Natural killer cell (primary cell): ENCODE results near the gene JARID2. TPM values are rescaled to one million over a fixed set of nuclear protein-coding genes. Genes with fewer than 3 reads are reported as not detected.

Experiments
- ATAC-seq, 3 donors: fragments of 150-1000 bp in 2 of 3; fragments of 200-7000 bp in 1 of 3; cut with Tn5 transposase; 1 replicate in 1 of 3; 2 replicates in 2 of 3; pipeline ENCODE4 v1.10.0; 2021; ENCODE audit warnings: mild to moderate bottlenecking in 2 of 3, moderate library complexity in 2 of 3
- DNase-seq, 2 donors: peaks; one replicate each; pipeline versions ENCODE4 v3.0.0 to v3.0.0-alpha.2; 2013 to 2021; ENCODE audit warnings: mixed read lengths in 1 of 2
- H3K27ac ChIP-seq: one replicate; pipeline ENCODE4 v1.5.1; 2013; ENCODE audit warnings: mild to moderate bottlenecking, low read length
- H3K27me3 ChIP-seq: one replicate; pipeline ENCODE4 v1.6.1; 2013; ENCODE audit warnings: low read length; ENCODE audit not compliant: control insufficient read depth, insufficient read depth
- H3K36me3 ChIP-seq: one replicate; pipeline ENCODE4 v1.6.1; 2013; ENCODE audit warnings: low read length; ENCODE audit not compliant: control insufficient read depth, insufficient read depth
- H3K4me1 ChIP-seq: one replicate; pipeline ENCODE4 v1.6.1; 2013; ENCODE audit warnings: low read length; ENCODE audit not compliant: control insufficient read depth, insufficient read depth
- H3K4me3 ChIP-seq: one replicate; pipeline ENCODE4 v1.5.1; 2013; ENCODE audit warnings: low read length
- H3K9me3 ChIP-seq: one replicate; pipeline ENCODE4 v1.6.1; 2013; ENCODE audit warnings: low read length; ENCODE audit not compliant: control insufficient read depth, insufficient read depth
- H3K27ac Mint-ChIP-seq, 2 donors: one replicate each; pipeline ENCODE4 v1.8.0; 2022; ENCODE audit warnings: mild to moderate bottlenecking in 2 of 2, mixed read lengths in 2 of 2, moderate library complexity in 1 of 2
- H3K27me3 Mint-ChIP-seq, 2 donors: one replicate each; pipeline ENCODE4 v1.8.0; 2022; ENCODE audit warnings: low read depth in 2 of 2, mixed read lengths in 2 of 2
- H3K36me3 Mint-ChIP-seq: one replicate; pipeline ENCODE4 v1.8.0; 2022; ENCODE audit warnings: mixed read lengths
- H3K4me1 Mint-ChIP-seq, 2 donors: one replicate each; pipeline ENCODE4 v1.8.0; 2022; ENCODE audit warnings: mixed read lengths in 2 of 2
- H3K4me3 Mint-ChIP-seq: one replicate; pipeline ENCODE4 v1.8.0; 2022; ENCODE audit warnings: mild to moderate bottlenecking, moderate library complexity, mixed read lengths
- H3K9me3 Mint-ChIP-seq, 2 donors: one replicate each; pipeline ENCODE4 v1.8.0; 2022; ENCODE audit warnings: mixed read lengths in 2 of 2
- WGBS: methylation state at CpG from one replicate; pipeline ENCODE4 v1.1.7; 2013; ENCODE audit warnings: missing lambda C conversion rate; ENCODE audit not compliant: insufficient coverage; 5-methylcytosine and 5-hydroxymethylcytosine counted together
- intact Hi-C: fragments of 100-400 bp; cut with micrococcal nuclease; formaldehyde crosslinking; loops from one replicate; pipeline ENCODE4 v1.14.2; 2022
- total RNA-seq, 4 donors: library from RNA; stranded (reverse); fragments of 120-200 nt in 1 of 4; gene quantifications; one replicate each; pipeline versions ENCODE4 v1.2.3 to v1.2.4, GENCODE V29; 2013 to 2022
- TF ChIP-seq, protein P1 (sequence below): fragments of 200-600 bp; IDR thresholded peaks from one replicate; pipeline ENCODE4 v1.8.0; 2022; ENCODE audit warnings: antibody characterized with exemption

JARID2 gene
- total RNA-seq, 3 donors from 2014 or later (not counting 1 experiment from before 2014, with no cell fraction given), result 49.9 to 60.9 (median 60.5) TPM

GRCh38 chr6:15518878-15519277 is 273.0 kb downstream of the JARID2 start:
- peaks cover 53 to 65% of the 10 kb centered on the region in 2 donors for H3K4me1 Mint-ChIP-seq
- Histone ChIP-seq H3K27me3 (no peaks in the 10 kb centered on the region), H3K9me3 (no peaks in the 10 kb centered on the region), H3K4me3 (no peak overlapping the region), H3K36me3 (peaks cover 73% of the 10 kb centered on the region), H3K4me1 (peaks cover 21% of the 10 kb centered on the region), H3K27ac (no peak overlapping the region)
- peaks cover 8% of the 10 kb centered on the region for H3K36me3 Mint-ChIP-seq
- TF ChIP-seq, protein P1, sequence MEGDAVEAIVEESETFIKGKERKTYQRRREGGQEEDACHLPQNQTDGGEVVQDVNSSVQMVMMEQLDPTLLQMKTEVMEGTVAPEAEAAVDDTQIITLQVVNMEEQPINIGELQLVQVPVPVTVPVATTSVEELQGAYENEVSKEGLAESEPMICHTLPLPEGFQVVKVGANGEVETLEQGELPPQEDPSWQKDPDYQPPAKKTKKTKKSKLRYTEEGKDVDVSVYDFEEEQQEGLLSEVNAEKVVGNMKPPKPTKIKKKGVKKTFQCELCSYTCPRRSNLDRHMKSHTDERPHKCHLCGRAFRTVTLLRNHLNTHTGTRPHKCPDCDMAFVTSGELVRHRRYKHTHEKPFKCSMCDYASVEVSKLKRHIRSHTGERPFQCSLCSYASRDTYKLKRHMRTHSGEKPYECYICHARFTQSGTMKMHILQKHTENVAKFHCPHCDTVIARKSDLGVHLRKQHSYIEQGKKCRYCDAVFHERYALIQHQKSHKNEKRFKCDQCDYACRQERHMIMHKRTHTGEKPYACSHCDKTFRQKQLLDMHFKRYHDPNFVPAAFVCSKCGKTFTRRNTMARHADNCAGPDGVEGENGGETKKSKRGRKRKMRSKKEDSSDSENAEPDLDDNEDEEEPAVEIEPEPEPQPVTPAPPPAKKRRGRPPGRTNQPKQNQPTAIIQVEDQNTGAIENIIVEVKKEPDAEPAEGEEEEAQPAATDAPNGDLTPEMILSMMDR, result no peak
- H3K27ac Mint-ChIP-seq, result peak overlapping the region; percentile 81 to 84
- no peak for DNase-seq
- WGBS, result 98% methylated on average over 10 of the region's 10 CpGs
- no peak overlapping the region for H3K4me3 Mint-ChIP-seq
- no peaks in the 10 kb centered on the region for H3K27me3 Mint-ChIP-seq
- no peak for ATAC-seq
- intact Hi-C loops, result no loop called here
- no peaks in the 10 kb centered on the region for H3K9me3 Mint-ChIP-seq

DNA sequence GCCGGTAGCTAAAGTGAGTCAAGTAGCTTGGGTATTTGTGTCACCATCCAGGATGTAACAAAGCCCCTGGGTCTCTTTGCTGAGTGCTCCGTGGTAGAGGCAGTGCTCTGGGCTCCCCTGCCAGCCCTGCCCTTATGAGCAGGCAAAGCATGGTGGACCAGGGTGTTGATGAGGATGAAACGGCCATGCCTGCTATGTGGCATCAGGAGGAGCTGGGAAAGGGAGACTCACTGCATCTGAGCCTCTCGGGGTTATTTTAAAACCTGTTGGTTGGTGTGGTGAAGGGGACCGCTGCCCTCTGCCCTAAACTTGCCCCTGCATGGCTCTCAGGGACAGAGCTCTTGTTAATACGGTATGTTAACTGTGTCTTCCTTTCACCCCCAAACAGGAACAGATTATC is 273.8 kb downstream of the JARID2 start:
- Histone ChIP-seq H3K27me3 (no peaks in the 10 kb centered on the region), H3K4me3 (no peak overlapping the region), H3K4me1 (peaks cover 21% of the 10 kb centered on the region), H3K27ac (no peak overlapping the region), H3K36me3 (peaks cover 72% of the 10 kb centered on the region), H3K9me3 (no peaks in the 10 kb centered on the region)
- TF ChIP-seq, protein P1, result no peak
- Mint-ChIP-seq H3K9me3 (no peaks in the 10 kb centered on the region), H3K4me1 (peaks cover 44 to 62% of the 10 kb centered on the region in 2 donors), H3K36me3 (peaks cover 8% of the 10 kb centered on the region), H3K27me3 (no peaks in the 10 kb centered on the region), H3K27ac (peak overlapping the region; percentile 81 to 84), H3K4me3 (no peak overlapping the region)
- ATAC-seq, result peak in 1 of 3 donors; percentile 23
- intact Hi-C loops, result no loop called here
- no peak for DNase-seq
- 53% methylated on average over 6 of the region's 6 CpGs for WGBS

GRCh38 chr6:15520626-15521203 is 274.8 kb downstream of the JARID2 start:
- H3K27me3 ChIP-seq, result no peaks in the 10 kb centered on the region
- peaks cover 21% of the 10 kb centered on the region for H3K4me1 ChIP-seq
- no peaks in the 10 kb centered on the region for H3K9me3 Mint-ChIP-seq
- intact Hi-C loops, result no loop called here
- TF ChIP-seq, protein P1, result no peak
- H3K9me3 ChIP-seq, result no peaks in the 10 kb centered on the region
- peaks cover 8% of the 10 kb centered on the region for H3K36me3 Mint-ChIP-seq
- peaks cover 48 to 59% of the 10 kb centered on the region in 2 donors for H3K4me1 Mint-ChIP-seq
- peak overlapping the region; percentile 81 to 84 for H3K27ac Mint-ChIP-seq
- H3K4me3 ChIP-seq, result no peak overlapping the region
- DNase-seq (no peak), ATAC-seq (no peak)
- H3K27ac ChIP-seq, result no peak overlapping the region
- no peak overlapping the region for H3K4me3 Mint-ChIP-seq
- WGBS, result 96% methylated on average over 20 of the region's 20 CpGs
- H3K27me3 Mint-ChIP-seq, result no peaks in the 10 kb centered on the region
- H3K36me3 ChIP-seq, result peaks cover 71% of the 10 kb centered on the region

DNA sequence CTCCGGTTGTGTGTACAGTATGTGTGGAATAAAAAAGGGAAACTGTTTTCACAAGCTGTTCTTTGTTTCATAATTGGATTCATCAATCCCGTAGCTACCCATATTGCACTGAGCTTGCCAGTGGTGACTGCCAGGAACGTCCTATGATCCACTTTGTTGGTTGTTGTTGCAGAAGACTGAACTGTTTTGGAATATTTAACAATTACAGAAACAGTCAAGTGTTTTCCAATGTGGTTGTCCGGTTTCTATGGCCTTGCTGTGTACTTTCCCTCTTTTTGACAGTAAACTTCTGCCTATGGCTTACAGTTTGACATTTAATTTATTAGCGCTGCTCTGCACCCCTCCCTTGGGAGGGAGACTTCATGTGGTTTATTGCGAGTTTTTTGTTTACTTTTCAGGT is 275.7 kb downstream of the JARID2 start:
- no peak overlapping the region for H3K4me3 ChIP-seq
- TF ChIP-seq, protein P1, result no peak
- H3K4me1 ChIP-seq, result peaks cover 21% of the 10 kb centered on the region
- Mint-ChIP-seq H3K4me3 (no peak overlapping the region), H3K36me3 (peaks cover 8% of the 10 kb centered on the region), H3K27ac (peak overlapping the region; percentile 81 to 84), H3K9me3 (no peaks in the 10 kb centered on the region), H3K27me3 (no peaks in the 10 kb centered on the region), H3K4me1 (peaks cover 57 to 67% of the 10 kb centered on the region in 2 donors)
- DNase-seq, result no peak
- no peak for ATAC-seq
- no peaks in the 10 kb centered on the region for H3K27me3 ChIP-seq
- H3K27ac ChIP-seq, result no peak overlapping the region
- intact Hi-C loops, result no loop called here
- H3K36me3 ChIP-seq, result peaks cover 71% of the 10 kb centered on the region
- H3K9me3 ChIP-seq, result no peaks in the 10 kb centered on the region
- WGBS, result 83% methylated on average over 5 of the region's 6 CpGs
